Measurements from ENCODE around the gene PWWP2B.
"Not testable (repeated sequence)": the region's sequence is repeated elsewhere in the genome, so short reads cannot be mapped to it uniquely, and the experiment has no call there.

PWWP2B gene

DNA sequence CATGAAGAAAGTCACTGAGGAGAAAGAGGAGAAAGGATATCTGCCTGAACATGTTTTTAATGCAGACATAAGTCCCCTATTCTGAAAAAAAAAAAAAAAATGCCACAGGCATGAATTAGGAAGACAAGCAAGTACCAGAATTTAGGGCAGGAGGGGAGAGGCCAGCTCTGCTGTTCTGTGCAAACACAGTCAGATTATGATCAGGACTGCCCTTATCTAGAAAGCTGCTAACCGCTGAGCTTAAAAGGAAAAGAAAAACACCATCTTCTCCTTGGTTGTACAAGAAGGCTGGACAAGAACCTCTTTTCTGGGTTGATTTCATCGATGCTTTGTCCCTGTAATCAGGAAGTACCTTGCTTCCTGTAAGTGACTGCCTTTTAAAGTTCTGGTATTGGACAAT is 15.3 kb upstream of the PWWP2B start:
- no peak for DNase-seq (ENCODE audit: low read depth in 2 of 2)

DNA sequence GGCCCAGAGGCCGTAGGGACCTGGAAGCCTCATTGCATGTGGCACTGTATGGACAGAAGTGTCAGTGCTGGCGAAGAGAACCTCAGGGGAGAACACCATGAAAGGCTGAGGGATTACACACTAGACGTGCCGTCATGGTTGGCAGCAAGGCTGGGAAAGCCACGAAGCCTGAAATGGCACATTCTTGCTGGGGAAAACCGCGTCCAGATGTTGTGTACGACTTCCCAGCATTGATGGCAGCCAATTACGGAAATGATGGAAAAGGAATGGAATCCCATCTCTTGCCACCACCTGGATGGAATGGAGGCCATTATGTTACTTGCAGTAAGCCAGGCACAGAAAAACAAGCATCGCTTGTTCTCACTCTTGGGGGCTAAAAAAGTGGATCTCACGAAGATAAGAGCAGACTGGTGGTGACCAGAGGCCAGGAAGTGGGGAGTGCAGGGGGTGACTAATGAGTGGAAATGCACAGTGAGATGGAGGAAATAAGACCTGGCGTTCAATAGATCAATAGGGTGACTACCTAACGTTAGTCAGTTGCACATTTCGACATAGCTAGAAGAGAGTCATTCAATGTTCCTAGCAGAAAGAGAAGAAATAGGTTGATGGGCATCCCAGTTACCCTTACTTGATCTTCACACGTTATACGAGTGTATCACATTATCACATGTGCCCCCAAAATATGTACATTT is 14.6 kb upstream of the PWWP2B start:
- no peak for DNase-seq (ENCODE audit: low read depth in 2 of 2)

DNA sequence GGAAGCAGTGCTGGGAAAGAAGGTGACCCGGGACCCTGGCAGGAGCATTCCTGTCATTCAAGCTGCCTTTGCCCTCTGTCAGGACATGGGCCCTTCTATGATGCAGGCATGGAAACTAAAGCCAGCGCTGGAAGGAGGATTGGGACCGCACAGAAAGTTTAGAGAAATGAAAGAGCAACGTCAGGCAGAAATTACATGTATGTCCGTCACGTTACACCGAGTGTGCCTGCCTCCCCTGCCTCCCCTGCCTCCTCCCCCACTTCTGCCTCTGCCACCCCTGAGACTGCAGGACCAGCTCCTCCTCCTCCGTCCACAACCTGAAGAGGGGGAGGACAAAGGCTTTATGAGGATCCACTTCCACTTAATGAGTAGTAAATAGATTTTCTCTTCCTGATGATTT is 13.9 kb upstream of the PWWP2B start:
- DNase-seq (ENCODE audit: low read depth in 2 of 2), result no peak

DNA sequence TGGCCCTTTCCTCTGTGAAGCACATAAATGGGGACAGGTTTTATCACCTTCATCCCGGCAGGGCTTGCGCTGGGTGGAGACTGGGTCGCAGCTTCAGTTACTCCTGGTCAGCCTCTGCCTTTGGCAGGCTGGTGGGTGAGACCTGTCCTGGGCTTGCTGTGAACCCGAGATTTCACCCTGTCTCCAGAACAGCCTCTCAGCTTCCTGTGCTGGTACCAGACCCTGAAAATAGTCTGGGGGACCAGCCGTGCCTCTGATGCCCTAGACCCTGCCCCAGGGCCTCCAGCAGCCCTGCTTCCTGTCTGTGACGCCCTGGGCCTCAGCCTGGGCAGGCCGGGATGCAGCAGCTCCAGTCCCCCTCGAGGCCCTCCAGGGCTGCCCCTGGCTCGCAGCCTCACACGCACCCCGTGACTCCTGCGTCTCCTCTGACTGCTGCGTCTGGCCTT is 13.2 kb upstream of the PWWP2B start:
- no peak for DNase-seq (ENCODE audit: low read depth in 2 of 2)

DNA sequence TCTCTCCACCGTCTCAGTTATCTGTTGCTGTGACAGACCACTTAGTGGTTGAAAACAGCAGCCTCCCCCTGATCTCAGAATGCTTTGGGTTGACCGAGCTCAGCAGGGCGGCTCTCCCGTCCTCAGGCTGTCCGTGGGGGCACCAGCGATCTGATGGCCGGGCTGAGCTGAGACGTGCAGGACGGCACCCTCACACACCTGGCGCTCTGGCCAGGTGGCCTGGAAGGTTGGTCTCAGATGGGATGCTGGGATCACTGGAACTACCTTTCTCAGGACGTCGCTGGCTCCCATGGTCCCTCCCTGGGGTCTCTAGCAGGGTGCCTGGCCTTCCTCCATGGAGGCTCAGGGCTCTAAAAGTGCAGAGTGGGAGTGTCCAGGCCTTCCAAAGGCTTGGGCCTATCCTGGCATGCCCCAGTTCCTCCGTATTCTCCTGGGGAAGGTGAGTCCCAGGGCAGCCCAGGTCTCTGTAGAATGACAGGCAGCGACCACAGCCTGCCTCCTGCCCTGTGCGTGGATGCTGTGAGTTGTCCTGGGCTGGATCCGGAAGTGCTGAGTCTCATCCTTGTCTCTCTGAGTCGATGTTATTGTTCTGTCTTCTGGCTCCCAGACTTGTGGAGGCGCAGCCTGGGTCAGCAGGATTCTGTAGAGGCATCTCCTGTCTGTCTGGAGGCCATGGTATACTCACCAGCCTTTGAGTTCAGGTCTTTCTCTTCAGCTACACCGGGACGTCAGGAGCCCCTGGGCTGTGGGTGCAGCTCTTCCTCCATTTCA is 12.2 kb upstream of the PWWP2B start:
- DNase-seq (ENCODE audit: low read depth in 2 of 2), result no peak

DNA sequence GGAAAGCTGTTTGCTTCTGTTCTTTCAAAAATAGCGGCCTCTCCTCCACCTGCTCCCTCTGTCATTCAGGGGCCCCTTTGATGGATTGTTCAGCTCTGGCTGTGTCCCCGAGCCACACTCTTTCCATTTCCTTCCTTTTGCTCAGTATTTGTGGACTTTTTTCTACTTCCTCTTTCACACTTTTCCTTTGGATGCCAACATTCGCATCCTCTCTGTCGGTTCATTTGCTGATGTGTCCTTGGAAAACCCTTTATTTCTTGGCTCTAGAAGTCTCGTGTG is 11.7 kb upstream of the PWWP2B start:
- no peak for DNase-seq (ENCODE audit: low read depth in 2 of 2)

DNA sequence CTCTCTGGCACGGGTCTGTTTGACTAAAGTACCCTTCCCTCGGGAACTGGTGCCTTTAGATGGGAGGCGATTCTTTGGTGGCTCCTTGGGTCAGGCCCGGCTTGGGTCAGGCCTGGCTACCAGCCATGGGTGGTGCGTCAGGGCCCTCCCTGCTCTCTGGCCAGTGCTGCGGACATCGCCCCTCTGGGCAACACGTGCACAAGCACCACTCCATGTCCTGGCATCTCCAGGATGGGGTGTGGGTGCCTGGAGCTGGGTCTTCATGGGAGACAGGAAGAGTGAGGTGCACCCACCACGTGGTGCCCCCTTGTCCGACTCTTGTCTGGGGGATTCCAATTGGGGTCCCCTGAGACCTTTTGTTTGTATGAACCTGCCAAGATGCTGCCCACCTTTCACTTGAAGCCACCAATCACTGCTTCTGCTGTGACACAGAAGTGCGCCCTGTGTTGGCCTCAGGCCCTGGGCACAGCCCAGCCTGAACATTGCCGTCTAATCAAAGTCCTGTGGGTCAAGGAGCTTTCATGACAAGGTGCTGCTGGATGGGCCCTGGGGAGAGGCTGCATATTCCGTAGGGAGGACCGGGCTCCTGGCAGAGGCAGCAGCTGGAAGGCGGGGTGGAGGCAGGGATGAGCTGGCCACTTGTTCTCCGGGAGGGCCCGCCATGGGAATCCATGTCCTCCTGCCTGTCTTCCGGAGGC is 11.1 kb upstream of the PWWP2B start:
- DNase-seq (ENCODE audit: low read depth in 2 of 2), result no peak

DNA sequence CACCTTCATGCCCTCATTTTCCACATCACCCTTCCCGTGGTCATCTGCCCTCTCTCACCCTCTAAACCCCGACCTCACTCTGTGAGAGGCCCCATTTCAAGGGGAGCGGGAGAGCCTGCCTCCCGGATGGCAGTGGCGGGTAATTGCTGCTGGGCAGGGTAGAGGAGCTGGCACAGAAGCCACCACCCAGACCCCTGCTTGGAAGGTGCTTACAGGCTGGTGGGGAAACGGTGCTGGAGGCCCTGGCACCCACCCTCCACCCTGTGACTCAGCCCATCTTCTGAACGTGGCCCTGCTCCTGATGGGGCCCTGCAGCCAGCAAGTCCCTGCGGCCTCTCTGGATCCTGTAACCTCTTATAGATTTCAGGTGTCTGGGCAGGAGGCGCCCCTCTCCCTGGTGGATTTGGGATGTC is 10.6 kb upstream of the PWWP2B start:
- DNase-seq (ENCODE audit: low read depth in 2 of 2), result no peak

DNA sequence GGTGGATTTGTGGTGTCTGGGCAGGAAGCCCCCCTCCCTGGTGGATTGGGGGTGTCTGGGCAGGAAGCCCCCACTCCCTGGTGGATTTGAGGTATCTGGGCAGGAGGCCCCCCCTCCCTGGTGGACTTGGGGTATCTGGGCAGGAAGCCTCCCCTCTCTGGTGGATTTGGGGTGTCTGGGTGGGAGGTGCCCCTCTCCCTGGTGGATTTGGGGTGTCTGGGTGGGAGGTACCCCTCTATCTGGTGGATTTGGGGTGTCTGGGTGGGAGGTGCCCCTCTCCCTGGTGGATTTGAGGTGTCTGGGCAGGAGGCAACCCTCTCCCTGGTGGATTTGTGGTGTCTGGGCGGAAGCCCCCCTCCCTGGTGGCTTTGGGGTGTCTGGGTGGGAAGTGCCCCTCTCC is 10.1 kb upstream of the PWWP2B start:
- DNase-seq (ENCODE audit: low read depth in 2 of 2), result not testable (repeated sequence)

DNA sequence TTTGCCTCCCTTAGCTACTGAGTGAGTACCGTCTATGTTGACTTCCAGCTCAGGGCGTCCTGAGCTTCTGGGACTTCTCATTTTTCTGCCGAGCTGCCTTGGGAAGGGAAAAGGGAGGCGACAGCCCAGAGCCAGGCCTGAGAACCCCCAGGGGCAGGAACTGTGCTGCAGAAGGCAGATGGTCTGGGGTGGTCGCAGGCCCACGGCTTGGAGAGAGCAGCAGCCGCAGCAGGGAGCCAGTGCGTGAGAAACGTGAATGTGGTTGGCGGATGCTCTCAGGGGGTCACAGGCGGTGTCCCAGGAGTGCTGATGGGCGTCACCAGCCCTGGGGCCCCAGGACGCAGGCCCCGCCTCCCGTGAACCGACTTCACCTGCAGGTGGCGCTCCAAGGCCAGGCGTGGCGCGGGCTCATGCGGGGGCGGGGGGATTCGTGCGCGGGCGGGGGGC is 9.2 kb upstream of the PWWP2B start:
- DNase-seq (ENCODE audit: low read depth in 2 of 2), result peak; percentile 33 to 43

DNA sequence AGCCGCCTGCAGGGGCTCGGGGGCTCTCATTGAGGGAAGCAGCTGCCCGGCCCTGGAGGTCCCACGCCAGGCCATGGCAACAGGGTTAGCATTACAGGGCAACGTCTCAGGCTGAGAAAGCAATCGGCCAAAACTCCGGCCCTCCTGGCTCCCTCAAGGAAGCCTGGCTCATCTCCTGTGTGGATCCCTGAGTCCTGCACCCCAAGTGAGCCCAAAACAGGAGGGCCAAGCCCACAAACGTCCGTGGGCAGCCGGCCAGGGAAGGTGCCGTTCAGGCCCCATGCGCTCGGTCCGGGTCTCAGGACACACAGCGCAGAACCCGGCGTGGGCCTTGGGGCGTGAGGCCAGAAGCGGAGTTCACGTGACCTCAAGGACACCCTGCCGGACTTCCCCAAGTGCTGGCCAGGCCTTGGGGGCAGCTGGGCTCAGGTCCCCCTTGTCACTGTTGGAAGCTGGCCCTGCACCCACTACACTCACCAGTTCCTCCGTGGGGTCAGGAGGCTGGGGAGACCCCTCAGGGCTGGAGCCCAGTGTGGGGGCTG is 8.0 kb upstream of the PWWP2B start:
- DNase-seq (ENCODE audit: low read depth in 2 of 2), result no peak

DNA sequence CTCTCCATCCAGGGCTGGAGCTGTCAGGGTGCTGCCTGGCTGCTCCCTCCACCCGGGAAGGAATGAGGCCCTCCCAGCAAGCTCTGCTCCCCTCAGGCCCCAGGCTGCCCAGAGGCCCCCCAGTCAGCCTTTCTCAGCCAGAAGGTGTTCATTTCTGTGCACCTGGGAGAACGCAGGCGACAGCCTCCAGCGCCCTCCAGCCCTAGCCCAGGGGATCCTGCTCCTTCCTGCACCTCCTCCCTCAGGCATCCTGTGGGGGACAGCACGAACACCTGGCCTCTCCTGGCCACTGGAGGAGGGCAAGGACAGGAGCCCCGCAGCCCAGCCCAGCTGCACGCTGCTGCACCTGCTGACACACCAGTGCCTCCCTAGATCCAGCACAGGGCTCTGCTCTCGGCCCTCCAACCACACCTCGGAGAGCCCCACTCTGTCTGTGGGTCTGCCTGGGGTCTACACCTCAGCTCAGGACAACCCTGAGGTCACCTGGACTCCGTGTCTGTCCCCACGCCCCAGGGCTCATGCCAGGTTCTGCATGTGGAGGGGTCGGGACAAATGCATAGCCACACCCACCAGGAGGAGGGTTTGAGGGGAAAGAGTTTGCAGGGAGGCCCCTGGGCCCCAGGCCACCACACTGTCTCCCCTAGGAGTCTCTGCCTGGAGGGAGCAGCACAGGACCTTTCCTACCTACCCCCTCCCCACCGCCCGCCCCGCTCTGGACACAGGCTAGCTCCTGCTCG is 7.4 kb upstream of the PWWP2B start:
- DNase-seq (ENCODE audit: low read depth in 2 of 2), result no peak

DNA sequence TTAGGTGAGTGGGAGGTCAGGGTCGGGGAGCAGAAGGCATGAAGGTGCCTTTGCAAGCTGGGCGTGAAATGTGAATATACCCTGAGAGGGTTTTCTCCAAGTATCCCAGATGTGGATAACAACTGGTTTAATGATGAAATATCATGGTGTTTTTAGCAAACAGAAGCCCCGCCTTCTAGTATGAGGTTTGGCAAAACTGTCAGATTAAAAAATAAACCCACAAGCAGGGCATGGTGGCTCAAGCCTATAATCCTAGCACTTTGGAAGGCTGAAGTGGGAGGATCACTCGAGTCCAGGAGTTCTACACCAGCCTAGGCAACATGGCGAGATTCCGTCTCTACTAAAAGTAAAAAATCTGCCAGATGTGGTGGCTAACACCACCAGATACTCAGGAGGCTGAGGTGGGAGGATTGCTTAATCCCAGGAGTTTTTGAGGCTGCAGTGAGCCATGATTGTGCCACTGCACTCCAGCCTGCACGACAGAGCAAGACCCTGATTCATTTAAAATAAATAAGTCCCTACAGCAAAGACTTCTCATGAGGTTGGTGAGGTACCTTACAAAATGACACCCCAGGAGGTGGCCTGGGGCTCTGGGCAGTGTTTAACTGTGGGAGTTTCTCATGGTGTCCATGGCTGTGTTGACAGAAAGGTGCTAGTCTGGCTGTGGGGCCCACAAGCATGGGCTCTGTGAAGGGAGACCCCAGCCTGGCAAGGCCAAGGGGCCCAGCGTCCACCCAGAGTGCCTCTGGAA is 6.7 kb upstream of the PWWP2B start:
- no peak for DNase-seq (ENCODE audit: low read depth in 2 of 2)

DNA sequence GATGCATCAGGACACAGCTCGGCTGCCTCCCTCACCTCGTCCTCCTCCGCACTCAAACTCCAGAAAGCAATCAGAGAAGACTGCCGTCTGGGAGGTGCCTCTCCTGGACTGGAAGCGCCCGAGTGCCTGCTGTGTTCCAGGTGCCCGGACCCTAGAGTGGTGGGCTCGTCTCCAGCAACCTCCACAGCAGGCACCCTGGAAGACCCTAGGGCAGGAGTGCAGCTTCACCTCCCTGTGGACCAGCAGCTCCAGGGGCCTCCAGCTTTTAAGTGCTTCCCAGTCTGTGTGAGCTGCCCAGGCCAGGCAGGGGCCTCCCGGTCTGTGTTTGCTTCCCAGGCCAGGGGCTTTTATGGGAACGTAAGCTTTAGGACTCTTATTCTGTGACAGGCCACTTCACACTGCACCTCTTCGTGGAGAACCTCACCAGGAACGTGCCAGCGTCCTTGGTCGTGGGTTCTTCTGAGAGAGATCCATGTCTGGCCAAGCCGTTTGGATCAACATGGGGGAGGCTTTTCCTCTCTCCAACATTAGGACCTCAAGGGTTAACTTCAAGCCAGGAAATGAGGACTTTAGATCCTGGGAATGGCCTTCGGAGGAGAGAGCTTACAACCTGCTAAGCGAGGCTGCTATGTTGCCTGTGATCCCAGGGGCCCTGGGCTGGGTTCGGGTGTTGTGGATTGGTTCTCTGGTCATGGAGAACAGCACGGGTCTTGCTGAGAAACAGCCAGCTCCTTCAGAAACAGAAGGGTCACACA is 5.9 kb upstream of the PWWP2B start:
- no peak for DNase-seq (ENCODE audit: low read depth in 2 of 2)

DNA sequence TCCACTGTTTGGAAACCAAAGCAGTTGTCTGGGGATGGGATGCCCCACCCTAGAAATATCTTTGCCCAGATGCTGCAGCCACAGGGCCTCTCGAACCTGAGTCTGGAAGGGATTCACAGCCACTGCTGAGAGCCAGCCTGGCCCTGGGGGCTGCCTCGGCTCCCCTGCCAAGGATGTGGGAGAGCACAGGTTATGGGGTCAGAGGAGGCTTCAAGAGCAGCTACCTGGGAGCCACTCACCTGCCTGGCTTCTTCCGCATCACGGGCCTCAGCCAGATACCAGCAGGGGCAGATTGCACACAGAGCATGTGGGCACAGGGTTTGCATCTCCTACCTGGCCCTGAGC is 5.4 kb upstream of the PWWP2B start:
- DNase-seq (ENCODE audit: low read depth in 2 of 2), result no peak

DNA sequence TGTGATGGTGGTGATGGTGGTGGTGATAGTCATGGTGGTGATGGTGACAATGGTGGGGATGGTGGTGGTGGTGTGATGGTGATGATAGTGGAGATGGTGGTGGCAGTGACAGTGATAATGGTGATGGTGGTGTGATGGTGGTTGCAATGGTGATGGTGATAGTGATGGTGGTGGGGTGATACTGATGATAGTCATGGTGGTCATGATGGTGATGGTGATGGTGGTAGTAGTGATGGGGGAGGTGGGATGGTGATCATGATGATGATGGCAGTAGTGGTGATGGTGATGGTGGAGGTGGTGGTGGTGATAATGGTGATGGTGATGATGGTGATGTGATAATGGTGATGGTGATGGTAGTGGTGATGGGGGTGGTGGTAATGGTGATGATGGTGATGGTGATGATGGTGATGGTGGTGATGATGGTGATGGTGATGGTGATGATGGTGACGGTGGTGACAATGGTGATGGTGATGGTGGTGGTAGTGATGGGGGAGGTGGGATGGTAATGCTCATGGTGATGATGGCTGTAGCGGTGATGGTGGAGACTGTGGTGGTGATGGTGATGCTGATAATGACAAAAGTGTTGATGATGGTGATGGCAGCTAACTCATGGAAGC is 4.7 kb upstream of the PWWP2B start:
- DNase-seq (ENCODE audit: low read depth in 2 of 2), result no peak

DNA sequence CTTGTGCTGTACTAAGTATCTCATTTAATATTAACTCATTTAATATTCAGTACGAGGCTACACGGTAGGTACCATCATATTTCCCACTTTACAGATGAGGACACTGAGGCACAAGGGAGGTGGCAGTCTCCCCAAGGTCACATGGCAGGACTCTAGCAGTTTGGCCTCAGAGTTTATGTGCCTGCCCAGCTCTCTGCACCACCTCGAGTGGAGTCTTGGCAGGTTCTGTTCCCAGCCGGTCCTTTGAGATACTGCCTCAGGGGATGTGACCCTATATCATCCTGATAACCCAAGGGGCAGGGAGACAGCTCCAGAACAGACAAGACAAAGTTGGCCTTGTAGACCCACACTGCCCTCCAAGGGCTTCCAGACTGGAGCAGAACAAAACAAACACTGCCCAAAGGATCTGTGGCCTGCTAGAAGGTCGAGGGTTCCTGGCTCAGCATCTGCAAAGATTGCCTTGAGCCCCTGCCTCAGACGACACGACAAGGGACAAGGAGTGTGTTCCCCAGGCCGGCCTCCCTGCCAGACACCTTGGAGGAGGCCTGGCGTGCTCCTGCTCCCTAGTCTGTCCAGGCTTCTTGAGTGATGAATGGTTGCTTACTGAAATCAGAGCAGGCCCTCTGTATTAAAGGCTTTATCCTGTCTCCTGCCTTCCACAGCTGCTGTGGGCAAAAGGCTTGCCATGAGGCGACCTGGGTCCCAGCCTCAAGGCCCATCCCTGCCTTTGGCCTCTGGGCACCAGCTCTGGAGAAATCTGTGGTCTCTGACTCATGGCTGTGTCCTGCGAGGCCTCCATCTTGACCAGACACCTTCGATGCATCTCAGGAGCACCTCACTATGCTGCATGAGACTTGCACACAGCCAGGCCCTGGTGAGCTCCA is 3.9 kb upstream of the PWWP2B start:
- DNase-seq (ENCODE audit: low read depth in 2 of 2), result no peak

DNA sequence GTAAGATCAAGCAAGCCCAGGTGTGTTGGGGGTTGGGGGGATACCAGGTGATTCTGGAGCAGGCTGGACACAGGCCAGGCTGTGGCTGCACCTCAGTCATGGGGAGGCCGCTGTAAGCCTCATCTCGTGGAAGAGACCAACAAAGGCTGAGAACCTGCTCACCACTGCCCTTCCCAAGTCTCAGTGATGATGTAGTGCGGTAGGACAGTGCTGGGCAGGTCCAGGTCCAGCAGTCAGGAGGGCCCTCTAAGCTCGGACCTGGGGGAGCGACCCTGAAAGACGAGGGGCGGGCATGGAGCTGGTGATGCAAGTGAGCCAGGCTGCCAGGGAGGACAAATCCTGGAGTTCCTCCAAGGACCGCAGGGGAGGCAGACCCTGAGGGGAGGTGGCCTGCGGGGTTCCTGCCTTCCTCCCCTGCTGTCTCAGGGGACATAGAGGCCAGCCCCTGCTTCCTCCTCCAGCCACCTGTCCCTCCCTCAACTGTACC is 3.3 kb upstream of the PWWP2B start:
- no peak for DNase-seq (ENCODE audit: low read depth in 2 of 2)

DNA sequence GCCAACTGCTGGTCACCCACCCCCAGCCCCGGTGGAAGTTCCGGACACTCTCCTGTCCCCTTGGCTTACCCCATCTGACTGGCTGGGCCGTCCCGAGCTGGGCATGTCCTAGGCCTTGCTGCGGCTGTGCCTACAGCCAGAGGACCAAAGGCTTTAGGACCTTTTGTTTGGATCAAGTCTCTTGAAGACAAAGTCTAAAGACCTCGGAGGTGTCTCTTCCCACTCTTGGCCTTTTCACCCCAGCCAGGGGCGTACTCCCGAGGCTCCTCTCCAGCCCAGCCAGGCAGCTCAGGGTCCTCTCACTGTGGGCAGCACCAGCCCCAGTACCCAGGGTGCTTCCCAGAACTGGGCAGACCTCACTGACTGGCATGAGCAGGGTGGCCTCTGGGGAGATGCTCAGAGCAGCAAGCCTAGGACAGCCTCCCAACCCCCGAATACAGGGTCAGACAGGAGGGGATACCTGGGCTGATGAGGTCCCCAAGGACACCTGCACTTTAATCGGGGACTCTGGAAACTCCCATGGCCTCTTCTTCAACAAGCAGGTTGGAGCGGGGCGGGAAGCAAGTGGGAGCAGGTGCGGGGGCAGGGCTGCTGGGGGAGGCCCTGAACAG is 2.7 kb upstream of the PWWP2B start:
- no peak for DNase-seq (ENCODE audit: low read depth in 2 of 2)

All from stimulated activated CD8-positive, alpha-beta memory T cell treated with anti-CD3 and anti-CD28 coated beads, Interleukin-15, amount 100 ng/mL, for 4 hours (primary cell).